Measurements from ENCODE around the gene DCST1. TPM values are rescaled to one million over a fixed set of nuclear protein-coding genes. Genes with fewer than 3 reads are reported as not detected.
"Not testable (repeated sequence)": the region's sequence is repeated elsewhere in the genome, so short reads cannot be mapped to it uniquely, and the experiment has no call there.

Gene DCST1
- total RNA-seq, result not detected
- long read RNA-seq, result 0 reads

- ATAC-seq (ENCODE audit: poor library complexity) (no peak), DNase-seq (no peak)
- intact Hi-C loops (cut with DNase I), result no loop called here
These were observed at the start of gene DCST1, which contains the start of gene DCST2 for GRCh38 chr1:155033524-155033923. DCST1 (plus strand) TSS chr1:155033824; CDS start chr1:155034037, 213 bp downstream. DCST2 (minus strand) TSS chr1:155033781; CDS start chr1:155033701, 80 bp downstream.

DNA sequence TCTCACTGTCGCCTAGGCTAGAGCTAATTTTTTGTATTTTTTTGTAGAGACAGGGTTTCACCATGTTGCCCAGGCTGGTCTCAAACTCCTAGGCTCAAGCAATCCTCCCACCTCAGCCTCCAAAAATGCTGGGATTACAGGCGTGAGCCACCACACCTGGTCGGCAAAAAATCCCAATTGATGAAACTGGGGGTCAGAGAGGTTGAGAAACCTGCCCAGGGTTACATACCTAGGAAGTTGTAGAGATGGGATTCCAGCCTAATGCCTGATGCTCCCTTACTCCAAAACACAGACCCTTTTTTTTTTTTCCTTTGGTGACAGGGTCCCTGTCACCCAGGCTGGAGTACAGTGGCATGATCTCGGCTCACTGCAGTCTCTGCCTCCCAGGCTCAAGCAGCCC is 46.9 kb upstream of the DCST1 start:
- intact Hi-C loops (cut with DNase I); DNase-seq; ATAC-seq (ENCODE audit: poor library complexity): not testable (repeated sequence)

DNA sequence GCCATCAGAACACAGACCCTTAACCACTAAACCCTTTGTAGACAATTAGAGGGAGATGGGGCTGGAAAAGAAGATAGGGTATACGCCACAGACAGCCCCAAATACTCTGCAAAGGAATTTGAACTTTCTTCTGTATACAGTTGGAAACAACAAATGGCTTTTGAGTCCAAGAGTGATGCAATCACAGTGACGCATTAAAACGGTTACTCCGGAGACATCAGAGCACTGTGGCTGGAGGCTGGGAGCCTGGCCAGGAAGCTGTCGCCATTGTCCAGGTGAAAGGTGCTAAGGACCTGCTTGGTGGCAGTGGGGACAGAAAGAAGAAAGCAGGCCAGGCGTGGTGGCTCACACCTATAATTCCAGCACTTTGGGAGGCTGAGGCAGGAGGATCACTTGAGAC is 46.3 kb upstream of the DCST1 start:
- DNase-seq (no peak), ATAC-seq (ENCODE audit: poor library complexity) (no peak)
- intact Hi-C loops (cut with DNase I), result no loop called here

- DNase-seq (no peak), ATAC-seq (ENCODE audit: poor library complexity) (no peak)
- intact Hi-C loops (cut with DNase I), result no loop called here
These were observed 45.3 kb upstream of the DCST1 start for GRCh38 chr1:154988058-154988954.

GRCh38 chr1:154989195-154989860 is 44.3 kb upstream of the DCST1 start:
- ATAC-seq (ENCODE audit: poor library complexity), result no peak
- intact Hi-C loops (cut with DNase I), result no loop called here
- DNase-seq, result no peak

- ATAC-seq (ENCODE audit: poor library complexity) (no peak), DNase-seq (no peak)
- intact Hi-C loops (cut with DNase I), result no loop called here
These were observed 43.3 kb upstream of the DCST1 start for GRCh38 chr1:154990276-154990675.

- DNase-seq (no peak), ATAC-seq (ENCODE audit: poor library complexity) (no peak)
- intact Hi-C loops (cut with DNase I), result no loop called here
These were observed 40.7 kb upstream of the DCST1 start for GRCh38 chr1:154992721-154993571.

GRCh38 chr1:154993572-154994268 is 39.9 kb upstream of the DCST1 start, which contains the start of gene LENEP:
LENEP (plus strand) TSS chr1:154993586; CDS start chr1:154993608, 22 bp downstream.
- DNase-seq (no peak), ATAC-seq (ENCODE audit: poor library complexity) (no peak)
- intact Hi-C loops (cut with DNase I), result no loop called here

- ATAC-seq (ENCODE audit: poor library complexity), result no peak
- intact Hi-C loops (cut with DNase I), result no loop called here
- DNase-seq, result no peak
These were observed 39.4 kb upstream of the DCST1 start for GRCh38 chr1:154994269-154994587.

DNA sequence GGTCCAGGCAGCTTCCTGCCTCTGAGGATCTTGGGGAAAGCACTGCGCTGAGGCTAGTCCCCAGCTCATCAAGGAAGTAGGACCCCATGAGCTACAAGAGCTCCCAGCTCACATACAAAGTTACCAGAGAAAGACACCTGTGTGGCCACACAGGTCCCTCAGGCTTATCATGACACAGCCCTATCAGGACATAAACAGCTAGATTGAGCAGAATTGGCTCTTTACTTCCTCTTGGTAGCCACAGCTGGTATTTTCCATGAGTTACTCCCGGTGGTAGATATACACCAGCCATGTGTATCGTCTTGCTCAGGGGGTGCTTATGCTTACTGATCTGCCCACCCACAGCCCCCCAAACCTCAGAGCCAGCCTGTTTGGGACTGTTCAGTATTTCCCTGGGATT is 39.0 kb upstream of the DCST1 start:
- ATAC-seq (ENCODE audit: poor library complexity) (no peak), DNase-seq (no peak)
- intact Hi-C loops (cut with DNase I), result no loop called here

GRCh38 chr1:154995301-154995983 is 38.2 kb upstream of the DCST1 start:
- DNase-seq; ATAC-seq (ENCODE audit: poor library complexity); intact Hi-C loops (cut with DNase I): not testable (repeated sequence)

DNA sequence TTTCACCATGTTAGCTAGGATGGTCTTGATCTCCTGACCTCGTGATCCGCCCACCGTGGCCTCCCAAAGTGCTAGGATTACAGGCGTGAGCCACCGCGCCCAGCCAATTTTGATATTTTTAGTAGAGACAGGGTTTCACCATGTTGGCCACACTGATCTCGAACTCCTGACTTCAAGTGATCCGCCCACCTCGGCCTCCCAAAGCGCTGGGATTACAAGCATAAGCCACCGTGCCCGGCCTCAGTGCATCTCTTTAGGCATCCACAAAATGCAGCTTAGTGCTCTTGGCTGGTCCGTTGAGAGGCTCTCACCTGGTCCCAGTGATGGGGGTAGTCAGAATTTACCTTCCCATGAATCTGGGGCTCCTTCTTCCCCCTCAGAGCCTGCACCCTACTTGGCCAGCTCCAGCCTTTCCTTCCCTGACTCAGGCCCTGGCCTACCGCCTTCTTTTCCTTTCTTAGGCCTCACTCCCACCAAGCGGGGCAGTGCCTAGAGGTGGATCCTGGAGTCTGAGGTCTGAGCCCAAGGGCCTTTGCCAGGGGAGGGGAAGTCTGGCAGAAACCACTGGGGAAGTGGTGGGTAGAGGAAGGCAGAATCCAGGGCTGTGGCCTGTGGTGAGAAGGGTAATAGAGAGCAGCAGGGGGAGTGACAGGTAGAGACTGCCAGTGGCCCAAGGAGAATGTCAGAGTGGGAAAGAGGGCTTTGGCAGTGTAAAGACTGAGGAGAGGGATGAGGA is 36.5 kb upstream of the DCST1 start:
- no peak for ATAC-seq (ENCODE audit: poor library complexity)
- DNase-seq, result no peak
- intact Hi-C loops (cut with DNase I), result no loop called here

- intact Hi-C loops (cut with DNase I), result no loop called here
- DNase-seq (no peak), ATAC-seq (ENCODE audit: poor library complexity) (no peak)
These were observed 35.3 kb upstream of the DCST1 start for GRCh38 chr1:154998201-154998780.

- peak; percentile 85 for DNase-seq
- intact Hi-C loops (cut with DNase I), result no loop called here
- no peak for ATAC-seq (ENCODE audit: poor library complexity)
These were observed 34.6 kb upstream of the DCST1 start for GRCh38 chr1:154998818-154999570.

GRCh38 chr1:154999571-155000410 is 33.8 kb upstream of the DCST1 start:
- DNase-seq (no peak), ATAC-seq (ENCODE audit: poor library complexity) (no peak)
- intact Hi-C loops (cut with DNase I), result no loop called here

- ATAC-seq (ENCODE audit: poor library complexity) (no peak), DNase-seq (peak; percentile 67)
These were observed 33.3 kb upstream of the DCST1 start for GRCh38 chr1:155000411-155000725.

More at GRCh38 chr1:155000411-155000725, 33.3 kb upstream of the DCST1 start:
- intact Hi-C loops (cut with DNase I), result no loop called here
